ENCODE measurements around the gene PELI1.
A peak's percentile ranks its signal among the peaks of the same experiment; 100 is the strongest.

The PELI1 gene

DNA sequence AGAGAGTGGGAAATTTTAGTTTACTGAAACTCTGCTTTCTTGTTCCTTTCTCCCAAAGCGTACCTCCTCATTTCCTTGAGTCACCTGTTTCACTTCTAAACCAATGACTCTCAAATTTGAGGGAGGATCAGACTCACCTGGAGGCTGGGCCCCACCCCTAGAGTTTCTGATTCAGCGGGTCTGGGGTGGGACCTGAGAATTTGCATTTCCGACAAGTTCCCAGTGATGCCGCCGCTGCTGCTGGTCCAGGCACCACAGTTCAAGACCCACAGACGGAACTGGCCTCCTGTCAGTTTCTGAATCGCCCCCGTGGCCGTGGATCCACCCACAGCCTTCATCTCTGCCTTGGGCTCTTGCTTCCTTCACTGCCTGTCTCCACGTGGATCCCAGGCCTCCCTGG, 44.9 kb upstream of the PELI1 start:
- Histone ChIP-seq H3K4me3 (ENCODE audit: low read depth, low read length) (no peak overlapping the region), H3K36me3 (replicated peaks) (no peaks in the 10 kb centered on the region), H3K27ac (no peak overlapping the region), H3K27me3 (replicated peaks) (no peaks in the 10 kb centered on the region)
- TF ChIP-seq, protein P1, sequence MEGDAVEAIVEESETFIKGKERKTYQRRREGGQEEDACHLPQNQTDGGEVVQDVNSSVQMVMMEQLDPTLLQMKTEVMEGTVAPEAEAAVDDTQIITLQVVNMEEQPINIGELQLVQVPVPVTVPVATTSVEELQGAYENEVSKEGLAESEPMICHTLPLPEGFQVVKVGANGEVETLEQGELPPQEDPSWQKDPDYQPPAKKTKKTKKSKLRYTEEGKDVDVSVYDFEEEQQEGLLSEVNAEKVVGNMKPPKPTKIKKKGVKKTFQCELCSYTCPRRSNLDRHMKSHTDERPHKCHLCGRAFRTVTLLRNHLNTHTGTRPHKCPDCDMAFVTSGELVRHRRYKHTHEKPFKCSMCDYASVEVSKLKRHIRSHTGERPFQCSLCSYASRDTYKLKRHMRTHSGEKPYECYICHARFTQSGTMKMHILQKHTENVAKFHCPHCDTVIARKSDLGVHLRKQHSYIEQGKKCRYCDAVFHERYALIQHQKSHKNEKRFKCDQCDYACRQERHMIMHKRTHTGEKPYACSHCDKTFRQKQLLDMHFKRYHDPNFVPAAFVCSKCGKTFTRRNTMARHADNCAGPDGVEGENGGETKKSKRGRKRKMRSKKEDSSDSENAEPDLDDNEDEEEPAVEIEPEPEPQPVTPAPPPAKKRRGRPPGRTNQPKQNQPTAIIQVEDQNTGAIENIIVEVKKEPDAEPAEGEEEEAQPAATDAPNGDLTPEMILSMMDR (IDR thresholded peaks at IDR 0.05; ENCODE audit: low read depth, low read length, missing control alignments): no peak
- no peak for DNase-seq
- in situ Hi-C loops (cut with HindIII; ENCODE audit: low pct_ligation_motif_present, low sequenced_read_pairs): no loop called here

DNA sequence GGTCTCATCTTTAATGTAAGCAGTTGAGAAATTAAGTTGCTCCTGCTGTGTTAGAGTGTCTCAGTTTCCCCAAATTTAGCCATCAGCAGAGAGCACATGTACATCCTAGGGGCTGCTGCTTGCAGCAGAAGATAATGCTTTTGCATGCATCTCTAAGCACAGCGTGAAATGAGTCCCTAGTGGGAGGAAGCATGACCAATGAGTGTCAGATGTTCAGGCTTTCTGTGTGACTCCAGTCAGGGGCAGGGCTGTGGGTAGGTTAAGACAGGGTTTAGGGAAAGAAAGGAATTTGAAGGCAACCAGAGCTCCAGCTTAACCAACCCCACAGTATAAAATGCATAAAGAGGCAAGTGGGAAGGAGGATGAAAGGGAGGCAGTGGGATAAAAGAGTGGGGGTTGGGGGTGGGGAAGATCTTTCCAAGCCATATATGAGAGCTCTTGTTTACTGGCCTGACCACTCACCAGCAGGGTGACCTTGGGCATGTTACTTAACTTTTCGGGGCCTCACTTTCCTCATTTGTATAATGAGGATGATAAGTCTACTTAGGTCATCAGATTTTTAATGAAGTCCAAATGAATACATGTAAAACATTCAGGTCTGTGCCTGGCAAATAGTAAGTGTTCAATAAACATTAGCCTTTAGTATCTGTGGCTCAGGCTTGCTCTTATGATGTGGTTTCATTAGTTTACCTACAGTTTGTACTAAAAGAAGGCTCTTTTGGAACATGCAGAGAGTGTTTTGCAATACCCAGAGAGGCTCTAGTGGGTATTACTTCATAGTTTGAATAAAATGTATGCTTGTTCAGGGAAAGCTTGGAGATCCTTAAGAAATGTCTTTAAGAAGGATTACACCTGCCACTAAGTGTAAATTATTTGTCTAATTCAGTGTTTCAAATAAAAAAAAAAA, 42.7 kb upstream of the PELI1 start:
- TF ChIP-seq, protein P1 (IDR thresholded peaks at IDR 0.05; ENCODE audit: low read depth, low read length, missing control alignments): no peak
- H3K27me3 ChIP-seq (replicated peaks): no peaks in the 10 kb centered on the region
- H3K4me3 ChIP-seq (ENCODE audit: low read depth, low read length): no peak overlapping the region
- no peaks in the 10 kb centered on the region for H3K36me3 ChIP-seq (replicated peaks)
- no peak for DNase-seq
- H3K27ac ChIP-seq: no peak overlapping the region
- in situ Hi-C loops (cut with HindIII; ENCODE audit: low pct_ligation_motif_present, low sequenced_read_pairs): no loop called here

GRCh38 chr2:64179582-64180321, 35.5 kb upstream of the PELI1 start:
- H3K36me3 ChIP-seq (replicated peaks): no peaks in the 10 kb centered on the region
- no peak for DNase-seq

DNA sequence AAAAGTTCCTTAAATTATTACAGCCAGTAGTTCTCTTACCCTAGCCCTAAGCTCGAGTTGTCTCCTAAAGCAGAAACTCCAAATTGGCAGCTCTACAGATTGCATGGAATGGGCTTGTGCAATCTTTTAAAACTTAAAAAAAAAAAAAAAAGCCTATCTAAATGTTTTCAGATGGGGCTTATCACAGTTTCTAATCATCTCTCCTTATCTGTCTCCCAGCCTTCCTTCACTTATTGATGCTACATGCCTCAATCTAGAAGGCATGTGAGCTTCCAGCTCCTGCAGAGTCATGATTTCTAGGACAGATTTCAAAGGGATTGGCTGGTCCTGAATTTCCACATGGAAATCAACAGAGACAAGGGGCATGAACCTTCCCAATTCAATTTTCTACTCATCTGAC, 33.1 kb upstream of the PELI1 start:
- Histone ChIP-seq H3K36me3 (replicated peaks) (no peaks in the 10 kb centered on the region), H3K27me3 (replicated peaks) (no peaks in the 10 kb centered on the region), H3K27ac (no peak overlapping the region), H3K4me3 (ENCODE audit: low read depth, low read length) (no peak overlapping the region)
- in situ Hi-C loops (cut with HindIII; ENCODE audit: low pct_ligation_motif_present, low sequenced_read_pairs): no loop called here
- DNase-seq: peak; percentile 6
- TF ChIP-seq, protein P1 (IDR thresholded peaks at IDR 0.05; ENCODE audit: low read depth, low read length, missing control alignments): no peak

More at GRCh38 chr2:64179582-64180321, 35.5 kb upstream of the PELI1 start:
- Histone ChIP-seq H3K27ac (no peak overlapping the region), H3K4me3 (ENCODE audit: low read depth, low read length) (no peak overlapping the region), H3K27me3 (replicated peaks) (no peaks in the 10 kb centered on the region)
- in situ Hi-C loops (cut with HindIII; ENCODE audit: low pct_ligation_motif_present, low sequenced_read_pairs): no loop called here
- TF ChIP-seq, protein P1 (IDR thresholded peaks at IDR 0.05; ENCODE audit: low read depth, low read length, missing control alignments): no peak

DNA sequence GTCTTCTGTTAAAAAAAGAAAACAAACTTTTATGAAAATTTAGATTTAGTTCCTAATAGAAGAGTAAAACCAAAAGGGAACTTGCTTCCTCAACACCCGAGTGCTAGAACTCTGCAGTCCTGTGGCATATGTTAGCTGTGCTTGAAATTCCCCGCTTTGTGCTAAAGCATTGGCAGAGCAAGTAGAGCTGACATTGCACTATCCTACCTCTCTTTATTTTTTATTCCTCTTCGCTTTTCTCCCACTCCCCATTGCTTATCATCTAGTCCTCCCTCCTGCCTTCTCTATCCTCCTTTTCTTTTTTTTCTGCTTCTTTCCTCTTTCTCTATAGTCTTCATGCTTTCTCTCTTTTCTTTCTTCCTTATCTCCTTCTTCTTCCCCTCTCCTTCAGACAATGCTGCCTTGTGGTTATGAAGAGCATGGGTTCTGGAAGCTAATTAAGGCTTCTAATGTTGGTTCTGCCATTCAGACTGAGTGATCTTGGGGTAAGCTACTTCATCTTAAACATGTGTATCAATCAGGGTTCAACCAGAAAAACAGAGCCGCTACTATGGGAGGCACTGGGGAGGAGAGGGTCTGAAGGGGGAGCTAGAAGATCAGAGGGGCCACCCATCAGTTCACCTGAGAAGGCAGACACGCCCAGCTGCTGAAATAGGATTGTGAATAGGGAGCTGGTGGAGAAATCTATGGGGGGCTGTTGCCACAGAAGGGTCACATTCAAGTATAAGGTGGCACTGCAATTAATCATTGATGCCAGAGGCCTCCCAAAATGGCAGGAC, 31.4 kb upstream of the PELI1 start:
- Histone ChIP-seq H3K27ac (no peak overlapping the region), H3K4me3 (ENCODE audit: low read depth, low read length) (no peak overlapping the region), H3K36me3 (replicated peaks) (no peaks in the 10 kb centered on the region), H3K27me3 (replicated peaks) (no peaks in the 10 kb centered on the region)
- no peak for DNase-seq
- TF ChIP-seq, protein P1 (IDR thresholded peaks at IDR 0.05; ENCODE audit: low read depth, low read length, missing control alignments): no peak
- in situ Hi-C loops (cut with HindIII; ENCODE audit: low pct_ligation_motif_present, low sequenced_read_pairs): no loop called here

Measured in brain microvascular endothelial cell (primary cell).